Endodermal cell (in vitro differentiated cells): ENCODE measurements around the gene ISCA1. TPM values are rescaled to one million over a fixed set of nuclear protein-coding genes. Genes with fewer than 3 reads are reported as not detected.

ENCODE experiments used
- DNase-seq: peaks from one replicate; pipeline ENCODE4 v3.0.0-alpha.2; 2017
- H3K27ac ChIP-seq: 2 replicates; pipeline ENCODE4 v1.5.1; 2013; ENCODE audit warnings: mild to moderate bottlenecking, low read depth, low read length, moderate library complexity
- H3K27me3 ChIP-seq: 2 replicates; pipeline ENCODE4 v1.6.1; 2013; ENCODE audit warnings: mild to moderate bottlenecking, low read length, moderate library complexity; ENCODE audit not compliant: insufficient read depth, control insufficient read depth, poor library complexity, severe bottlenecking
- H3K36me3 ChIP-seq: 2 replicates; pipeline ENCODE4 v1.7.0; 2013; ENCODE audit warnings: mild to moderate bottlenecking, low read length, moderate library complexity; ENCODE audit not compliant: control insufficient read depth, insufficient read depth
- H3K4me1 ChIP-seq: one replicate; pipeline ENCODE4 v1.7.0; 2013; ENCODE audit warnings: low read length; ENCODE audit not compliant: control insufficient read depth, insufficient read depth
- H3K4me3 ChIP-seq: 2 replicates; pipeline ENCODE4 v1.5.1; 2013; ENCODE audit warnings: mild to moderate bottlenecking, low read length, moderate library complexity
- H3K9ac ChIP-seq: 2 replicates; pipeline ENCODE4 v1.6.1; 2013; ENCODE audit warnings: mild to moderate bottlenecking, low read length, moderate library complexity; ENCODE audit not compliant: poor library complexity, severe bottlenecking; ENCODE audit errors: extremely low read depth
- H3K9me3 ChIP-seq: 2 replicates; pipeline ENCODE4 v1.6.1; 2013; ENCODE audit warnings: mild to moderate bottlenecking, low read length, moderate library complexity; ENCODE audit not compliant: control insufficient read depth
- H3K27ac Mint-ChIP-seq: 2 replicates; pipeline ENCODE4 v1.8.0; 2020; ENCODE audit warnings: mixed read lengths
- H3K27me3 Mint-ChIP-seq: 2 replicates; pipeline ENCODE4 v1.8.0; 2021; ENCODE audit warnings: mild to moderate bottlenecking, mixed read lengths; ENCODE audit not compliant: insufficient read depth
- H3K36me3 Mint-ChIP-seq: 2 replicates; pipeline ENCODE4 v1.8.0; 2020; ENCODE audit warnings: low read depth, mixed read lengths
- H3K4me1 Mint-ChIP-seq: 2 replicates; pipeline ENCODE4 v1.8.0; 2020; ENCODE audit warnings: mixed read lengths
- H3K4me3 Mint-ChIP-seq: 2 replicates; pipeline ENCODE4 v1.8.0; 2020; ENCODE audit warnings: mild to moderate bottlenecking, moderate library complexity, mixed read lengths
- H3K9me3 Mint-ChIP-seq: 2 replicates; pipeline ENCODE4 v1.8.0; 2020; ENCODE audit warnings: mild to moderate bottlenecking, mixed read lengths
- CTCF ChIP-seq: fragments of 200-600 bp; sonication (generic); conservative IDR thresholded peaks from 2 replicates; pipeline ENCODE4 v1.5.0; 2021; ENCODE audit warnings: antibody characterized with exemption, mild to moderate bottlenecking
- WGBS, 2 experiments: methylation state at CpG; one replicate each; pipeline versions ENCODE4 v1.1.5 to v1.1.7; 2013; ENCODE audit warnings: missing lambda C conversion rate in 2 of 2, mixed read lengths in 1 of 2; ENCODE audit not compliant: insufficient coverage in 1 of 2, insufficient read length in 1 of 2; 5-methylcytosine and 5-hydroxymethylcytosine counted together
- total RNA-seq, 2 donors: library from RNA; stranded (reverse); fragmentation: NEBNext Ultra II Directional in 1 of 2; extraction: Animal tissue kit (Norgen Biotek cat#: 25700) in 1 of 2; gene quantifications; 2 replicates in 1 of 2; 3 replicates in 1 of 2; pipeline ENCODE4 v1.2.1, GENCODE V29; 2021

Gene ISCA1
- total RNA-seq, 2 donors from 2014 or later, result 29.6 to 33.7 TPM

- Histone ChIP-seq H3K36me3 (no peaks in the 10 kb centered on the region), H3K9ac (no peak overlapping the region), H3K27me3 (no peaks in the 10 kb centered on the region), H3K9me3 (peaks cover 18% of the 10 kb centered on the region), H3K4me1 (no peaks in the 10 kb centered on the region), H3K27ac (peak overlapping the region; percentile 47), H3K4me3 (no peak overlapping the region)
- WGBS, 2 experiments, result 95% methylated on average over 2 of the region's 2 CpGs; no CpG with 5 or more reads in 1 of the 2 experiments
- H3K4me1 Mint-ChIP-seq, result no peaks in the 10 kb centered on the region
- no peaks in the 10 kb centered on the region for H3K27me3 Mint-ChIP-seq
- peaks cover 18% of the 10 kb centered on the region for H3K9me3 Mint-ChIP-seq
- no peak overlapping the region for H3K27ac Mint-ChIP-seq
- H3K4me3 Mint-ChIP-seq, result no peak overlapping the region
- no peak for TF ChIP-seq CTCF
- H3K36me3 Mint-ChIP-seq, result peaks cover 5% of the 10 kb centered on the region
- DNase-seq, result no peak
These were observed 24.9 kb downstream of the ISCA1 start for GRCh38 chr9:86257391-86257790.

- Histone ChIP-seq H3K4me1 (no peaks in the 10 kb centered on the region), H3K9ac (no peak overlapping the region), H3K9me3 (peaks cover 25% of the 10 kb centered on the region), H3K36me3 (no peaks in the 10 kb centered on the region), H3K27ac (no peak overlapping the region), H3K4me3 (no peak overlapping the region), H3K27me3 (no peaks in the 10 kb centered on the region)
- no peaks in the 10 kb centered on the region for H3K4me1 Mint-ChIP-seq
- H3K4me3 Mint-ChIP-seq, result no peak overlapping the region
- H3K27ac Mint-ChIP-seq, result no peak overlapping the region
- 87 to 96% methylated on average over 3 of the region's 3 CpGs for WGBS, 2 experiments
- H3K9me3 Mint-ChIP-seq, result peaks cover 24% of the 10 kb centered on the region
- TF ChIP-seq CTCF, result no peak
- DNase-seq, result no peak
- H3K36me3 Mint-ChIP-seq, result peaks cover 2% of the 10 kb centered on the region
- no peaks in the 10 kb centered on the region for H3K27me3 Mint-ChIP-seq
These were observed 25.7 kb downstream of the ISCA1 start for GRCh38 chr9:86256653-86257052.

- peaks cover 24% of the 10 kb centered on the region for H3K9me3 Mint-ChIP-seq
- H3K9me3 ChIP-seq, result peaks cover 27% of the 10 kb centered on the region
- H3K27me3 ChIP-seq, result no peaks in the 10 kb centered on the region
- H3K36me3 Mint-ChIP-seq, result peaks cover 2% of the 10 kb centered on the region
- 87 to 92% methylated on average over 3 of the region's 3 CpGs for WGBS, 2 experiments
- H3K4me1 Mint-ChIP-seq, result no peaks in the 10 kb centered on the region
- H3K4me3 Mint-ChIP-seq, result no peak overlapping the region
- no peak for TF ChIP-seq CTCF
- H3K27ac ChIP-seq, result no peak overlapping the region
- no peaks in the 10 kb centered on the region for H3K36me3 ChIP-seq
- H3K27me3 Mint-ChIP-seq, result no peaks in the 10 kb centered on the region
- no peak overlapping the region for H3K27ac Mint-ChIP-seq
- no peaks in the 10 kb centered on the region for H3K4me1 ChIP-seq
- no peak overlapping the region for H3K4me3 ChIP-seq
- H3K9ac ChIP-seq, result no peak overlapping the region
- no peak for DNase-seq
These were observed 28.8 kb downstream of the ISCA1 start for GRCh38 chr9:86253577-86253976.
